D721Med (cell line): Measurements from ENCODE around the gene PARD6A.

Source experiments
- DNase-seq: peaks from one replicate; pipeline ENCODE4 v3.0.0; 2011; ENCODE audit warnings: low spot score; ENCODE audit not compliant: insufficient read length
- FAIRE-seq: peaks from 2 replicates; lab custom pipeline; 2011; peaks lifted over from hg19 to GRCh38; lab: Jason Lieb, UNC
- CTCF ChIP-seq: IDR thresholded peaks from 2 replicates; pipeline ENCODE4 v1.5.1; 2012; ENCODE audit warnings: mild to moderate bottlenecking, control low read depth; ENCODE audit not compliant: insufficient read depth; ENCODE audit errors: missing control alignments

The PARD6A gene

GRCh38 chr16:67699265-67699664 is 38.5 kb downstream of the PARD6A start:
- no peak for TF ChIP-seq CTCF
- no peak for DNase-seq
- no peak for FAIRE-seq

GRCh38 chr16:67701420-67701819 is 40.7 kb downstream of the PARD6A start:
- DNase-seq (no peak), FAIRE-seq (no peak)
- no peak for TF ChIP-seq CTCF

- FAIRE-seq (no peak), DNase-seq (no peak)
- no peak for TF ChIP-seq CTCF
These were observed 41.4 kb downstream of the PARD6A start for GRCh38 chr16:67702130-67702529.

GRCh38 chr16:67703626-67704025 is 42.9 kb downstream of the PARD6A start:
- DNase-seq (no peak), FAIRE-seq (no peak)
- TF ChIP-seq CTCF, result no peak

GRCh38 chr16:67704110-67704509 is 43.4 kb downstream of the PARD6A start:
- FAIRE-seq (no peak), DNase-seq (no peak)
- no peak for TF ChIP-seq CTCF

GRCh38 chr16:67707210-67707609 is 46.5 kb downstream of the PARD6A start:
- FAIRE-seq (no peak), DNase-seq (no peak)
- no peak for TF ChIP-seq CTCF

- FAIRE-seq (no peak), DNase-seq (no peak)
- no peak for TF ChIP-seq CTCF
These were observed 47.0 kb downstream of the PARD6A start for GRCh38 chr16:67707790-67708189.
